ENCODE results near the gene P2RY8. TPM values are rescaled to one million over a fixed set of nuclear protein-coding genes. Genes with fewer than 3 reads are reported as not detected.

The P2RY8 gene
- total RNA-seq, 1 experiment from 2014 or later, result not detected

DNA sequence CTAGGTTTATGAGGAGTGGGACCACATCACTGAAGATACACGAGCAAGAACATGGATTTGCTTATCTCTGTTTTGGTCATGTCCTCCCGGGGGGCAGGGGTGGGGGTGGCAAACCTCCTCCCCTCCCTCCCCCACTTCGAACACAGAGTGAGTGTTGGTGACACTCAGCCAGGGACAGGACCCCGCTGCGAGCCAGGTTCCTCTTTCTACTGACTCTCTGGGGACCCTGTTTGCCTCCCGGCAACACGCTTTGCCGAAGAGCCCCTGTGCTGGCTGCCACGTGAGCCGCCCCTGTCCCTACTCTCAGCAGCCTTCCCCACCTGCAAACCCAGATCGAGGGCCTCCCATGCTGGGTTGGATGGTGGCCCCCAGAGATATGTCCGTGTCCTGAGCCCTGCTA is 34.7 kb downstream of the P2RY8 start:
- BruUV-seq (replicated peaks), result no TSS peak
- no peaks in the 10 kb centered on the region for H3K9me3 ChIP-seq

DNA sequence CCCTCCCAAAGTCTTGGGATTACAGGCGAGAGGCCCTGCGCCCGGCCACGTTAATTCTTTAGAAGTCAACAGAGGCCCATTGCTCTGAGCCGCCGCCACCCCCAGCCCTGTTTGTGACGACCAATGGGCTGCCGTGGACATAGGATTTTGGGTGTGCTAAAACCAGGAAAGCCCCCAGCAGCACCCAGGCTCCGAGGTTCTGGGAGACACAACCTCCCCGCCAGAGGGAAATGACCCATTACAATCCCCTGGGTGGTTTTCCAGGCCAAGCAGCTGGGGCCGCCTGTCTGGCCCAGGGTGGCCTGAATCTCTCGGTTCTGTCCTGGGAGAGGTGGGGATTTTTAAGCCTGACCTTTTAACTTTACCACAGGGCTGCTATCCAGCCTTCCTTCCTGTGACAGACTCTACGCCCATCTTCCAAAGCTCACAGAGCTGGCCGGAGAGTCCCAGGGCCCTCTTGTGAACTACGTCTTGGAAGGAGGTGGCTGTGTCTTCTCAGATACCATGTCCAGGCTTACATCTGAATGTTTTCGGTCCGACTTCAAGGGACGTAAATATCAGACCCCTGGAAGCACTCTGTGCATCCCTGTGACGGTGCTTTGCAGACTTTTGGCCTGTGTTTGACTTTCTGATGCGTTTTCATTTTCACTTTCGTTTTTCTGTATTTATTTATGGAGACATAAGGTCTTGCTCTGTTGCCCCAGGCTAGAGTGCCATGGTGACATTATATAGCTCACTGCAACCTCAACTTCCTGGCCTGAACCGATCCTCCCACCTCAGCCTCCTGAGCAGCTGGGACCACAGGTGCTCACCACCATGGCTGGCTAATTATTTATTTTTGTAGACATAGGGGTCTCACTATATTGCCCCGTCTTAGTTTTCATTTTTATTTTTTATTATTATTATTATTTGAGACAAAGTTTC is 36.0 kb downstream of the P2RY8 start:
- Mint-ChIP-seq H3K27me3 (ENCODE audit: insufficient read depth, unreplicated experiment) (no peaks in the 10 kb centered on the region), H3K4me1 (ENCODE audit: low read depth, unreplicated experiment) (no peaks in the 10 kb centered on the region), H3K9me3 (ENCODE audit: unreplicated experiment) (no peaks in the 10 kb centered on the region), H3K4me3 (ENCODE audit: unreplicated experiment) (no peak overlapping the region), H3K27ac (ENCODE audit: unreplicated experiment) (no peak overlapping the region), H3K36me3 (ENCODE audit: insufficient read depth, unreplicated experiment) (no peaks in the 10 kb centered on the region)
- Histone ChIP-seq H3K4me1 (no peaks in the 10 kb centered on the region), H3K36me3 (ENCODE audit: control insufficient read depth, insufficient read depth, low read length) (no peaks in the 10 kb centered on the region), H3K4me3 (ENCODE audit: low read depth, low read length) (no peak overlapping the region), H3K27me3 (replicated peaks; ENCODE audit: control insufficient read depth, insufficient read depth, low read length) (no peaks in the 10 kb centered on the region), H3K9me3 (no peaks in the 10 kb centered on the region)
- ChIA-PET POLR2A (no interaction called here), CTCF (no interaction called here)
- TF ChIP-seq, protein P1, sequence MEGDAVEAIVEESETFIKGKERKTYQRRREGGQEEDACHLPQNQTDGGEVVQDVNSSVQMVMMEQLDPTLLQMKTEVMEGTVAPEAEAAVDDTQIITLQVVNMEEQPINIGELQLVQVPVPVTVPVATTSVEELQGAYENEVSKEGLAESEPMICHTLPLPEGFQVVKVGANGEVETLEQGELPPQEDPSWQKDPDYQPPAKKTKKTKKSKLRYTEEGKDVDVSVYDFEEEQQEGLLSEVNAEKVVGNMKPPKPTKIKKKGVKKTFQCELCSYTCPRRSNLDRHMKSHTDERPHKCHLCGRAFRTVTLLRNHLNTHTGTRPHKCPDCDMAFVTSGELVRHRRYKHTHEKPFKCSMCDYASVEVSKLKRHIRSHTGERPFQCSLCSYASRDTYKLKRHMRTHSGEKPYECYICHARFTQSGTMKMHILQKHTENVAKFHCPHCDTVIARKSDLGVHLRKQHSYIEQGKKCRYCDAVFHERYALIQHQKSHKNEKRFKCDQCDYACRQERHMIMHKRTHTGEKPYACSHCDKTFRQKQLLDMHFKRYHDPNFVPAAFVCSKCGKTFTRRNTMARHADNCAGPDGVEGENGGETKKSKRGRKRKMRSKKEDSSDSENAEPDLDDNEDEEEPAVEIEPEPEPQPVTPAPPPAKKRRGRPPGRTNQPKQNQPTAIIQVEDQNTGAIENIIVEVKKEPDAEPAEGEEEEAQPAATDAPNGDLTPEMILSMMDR (IDR thresholded peaks at IDR 0.05; ENCODE audit: insufficient read depth in 1 of 2, low read depth in 1 of 2, low read length in 1 of 2, severe bottlenecking in 1 of 2, unreplicated experiment in 1 of 2), result no peak
- no TSS peak for BruUV-seq (replicated peaks)
- no peak for DNase-seq
- intact Hi-C loops (cut with micrococcal nuclease; ENCODE audit: unreplicated experiment), result no loop called here

More for the DNA sequence above, 34.7 kb downstream of the P2RY8 start:
- Histone ChIP-seq H3K4me3 (ENCODE audit: low read depth, low read length) (no peak overlapping the region), H3K27me3 (replicated peaks; ENCODE audit: control insufficient read depth, insufficient read depth, low read length) (no peaks in the 10 kb centered on the region), H3K4me1 (no peaks in the 10 kb centered on the region), H3K36me3 (ENCODE audit: control insufficient read depth, insufficient read depth, low read length) (no peaks in the 10 kb centered on the region)
- Mint-ChIP-seq H3K36me3 (ENCODE audit: insufficient read depth, unreplicated experiment) (no peaks in the 10 kb centered on the region), H3K27ac (ENCODE audit: unreplicated experiment) (no peak overlapping the region), H3K9me3 (ENCODE audit: unreplicated experiment) (no peaks in the 10 kb centered on the region), H3K4me3 (ENCODE audit: unreplicated experiment) (no peak overlapping the region), H3K4me1 (ENCODE audit: low read depth, unreplicated experiment) (no peaks in the 10 kb centered on the region), H3K27me3 (ENCODE audit: insufficient read depth, unreplicated experiment) (no peaks in the 10 kb centered on the region)
- CTCF ChIA-PET, result no interaction called here
- no peak for DNase-seq
- POLR2A ChIA-PET, result no interaction called here
- intact Hi-C loops (cut with micrococcal nuclease; ENCODE audit: unreplicated experiment), result no loop called here
- TF ChIP-seq, protein P1 (IDR thresholded peaks at IDR 0.05; ENCODE audit: insufficient read depth in 1 of 2, low read depth in 1 of 2, low read length in 1 of 2, severe bottlenecking in 1 of 2, unreplicated experiment in 1 of 2), result no peak

DNA sequence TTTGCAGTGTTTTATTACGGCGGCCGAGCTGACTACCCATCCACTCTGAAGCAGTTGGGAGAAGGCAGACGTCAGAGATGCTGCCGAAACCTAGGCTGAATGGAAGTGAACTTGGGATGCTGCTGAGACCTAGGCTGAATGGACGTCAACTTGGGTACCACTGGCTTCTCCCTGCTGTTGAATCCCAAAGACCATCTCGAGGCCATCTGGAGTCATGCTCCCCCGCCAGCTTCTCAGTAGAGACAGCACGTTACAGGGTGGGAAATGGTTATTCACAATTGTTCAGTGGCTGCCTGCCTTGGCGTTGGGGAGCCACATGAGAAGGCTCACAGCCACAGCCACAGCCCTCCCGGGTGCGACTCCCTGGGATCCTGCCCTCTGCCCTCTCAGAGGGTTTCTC is 40.9 kb downstream of the P2RY8 start:
- no peaks in the 10 kb centered on the region for H3K9me3 ChIP-seq
- TF ChIP-seq, protein P1 (IDR thresholded peaks at IDR 0.05; ENCODE audit: insufficient read depth in 1 of 2, low read depth in 1 of 2, low read length in 1 of 2, severe bottlenecking in 1 of 2, unreplicated experiment in 1 of 2), result no peak
- intact Hi-C loops (cut with micrococcal nuclease; ENCODE audit: unreplicated experiment), result no loop called here
- Mint-ChIP-seq H3K36me3 (ENCODE audit: insufficient read depth, unreplicated experiment) (peaks cover 6% of the 10 kb centered on the region), H3K4me3 (ENCODE audit: unreplicated experiment) (no peak overlapping the region), H3K9me3 (ENCODE audit: unreplicated experiment) (peaks cover 9% of the 10 kb centered on the region), H3K27me3 (ENCODE audit: insufficient read depth, unreplicated experiment) (no peaks in the 10 kb centered on the region), H3K27ac (ENCODE audit: unreplicated experiment) (no peak overlapping the region), H3K4me1 (ENCODE audit: low read depth, unreplicated experiment) (no peaks in the 10 kb centered on the region)
- ChIA-PET POLR2A (no interaction called here), CTCF (no interaction called here)
- no peaks in the 10 kb centered on the region for H3K36me3 ChIP-seq (ENCODE audit: control insufficient read depth, insufficient read depth, low read length)
- no peak overlapping the region for H3K4me3 ChIP-seq (ENCODE audit: low read depth, low read length)
- no TSS peak for BruUV-seq (replicated peaks)
- no peaks in the 10 kb centered on the region for H3K27me3 ChIP-seq (replicated peaks; ENCODE audit: control insufficient read depth, insufficient read depth, low read length)
- DNase-seq, result no peak
- H3K4me1 ChIP-seq, result no peaks in the 10 kb centered on the region
